Esophagus squamous epithelium (tissue), 4 donors: ENCODE results near the gene TCEAL9.

ENCODE experiments used
- CTCF ChIP-seq, 6 experiments: fragments of 450-650 bp in 4 of 6; fragments of 200-600 bp in 2 of 6; sonication (generic) in 2 of 6; IDR thresholded peaks; one replicate each; pipeline ENCODE4 v1.5.1; 2016 to 2019; ENCODE audit warnings: antibody characterized with exemption in 6 of 6, mild to moderate bottlenecking in 4 of 6, moderate library complexity in 4 of 6
- POLR2A ChIP-seq, 4 donors: fragments of 450-650 bp; IDR thresholded peaks; one replicate each; pipeline ENCODE4 v1.6.1; 2017; ENCODE audit warnings: antibody characterized with exemption in 4 of 4, mild to moderate bottlenecking in 4 of 4, moderate library complexity in 3 of 4

- TF ChIP-seq CTCF (IDR thresholded peaks at IDR 0.05), result no peak
- no peak for TF ChIP-seq POLR2A (IDR thresholded peaks at IDR 0.05)
Measured at GRCh38 chrX:103357871-103358270, 1.6 kb downstream of the TCEAL9 start.
